HG03457 (cell line): ENCODE data around the gene NT5M.
"Not testable (repeated sequence)": the region's sequence is repeated elsewhere in the genome, so short reads cannot be mapped to it uniquely, and the experiment has no call there.

Experiments used
- ATAC-seq: cut with Tn5 transposase; IDR thresholded peaks from one replicate; pipeline ENCODE4 v1.9.1; 2021; ENCODE audit warnings: moderate number of reproducible peaks; ENCODE audit not compliant: unreplicated experiment

NT5M gene

GRCh38 chr17:17303010-17303846 is at the start of gene NT5M:
Gene NT5M (plus strand): TSS chr17:17303373. CDS start chr17:17303551, 178 bp downstream.
- peak; percentile 47 for ATAC-seq

GRCh38 chr17:17253406-17253805 is 49.8 kb upstream of the NT5M start:
- no peak for ATAC-seq

GRCh38 chr17:17254036-17254435 is 49.1 kb upstream of the NT5M start:
- no peak for ATAC-seq

GRCh38 chr17:17255689-17256088 is 47.5 kb upstream of the NT5M start:
- ATAC-seq, result not testable (repeated sequence)

- ATAC-seq, result no peak
Measured at GRCh38 chr17:17256316-17256715, 46.9 kb upstream of the NT5M start.

- no peak for ATAC-seq
Measured at GRCh38 chr17:17258011-17258410, 45.2 kb upstream of the NT5M start.

- ATAC-seq, result no peak
Measured at GRCh38 chr17:17258998-17259397, 44.2 kb upstream of the NT5M start.

- ATAC-seq, result no peak
Measured at GRCh38 chr17:17264430-17264829, 38.7 kb upstream of the NT5M start.

- ATAC-seq, result no peak
Measured at GRCh38 chr17:17269926-17270773, 33.0 kb upstream of the NT5M start.

GRCh38 chr17:17275971-17276370 is 27.2 kb upstream of the NT5M start:
- ATAC-seq, result no peak

- ATAC-seq, result not testable (repeated sequence)
Measured at GRCh38 chr17:17277431-17277830, 25.7 kb upstream of the NT5M start.

- no peak for ATAC-seq
Measured at GRCh38 chr17:17279316-17279715, 23.9 kb upstream of the NT5M start.

GRCh38 chr17:17280613-17281549 is 22.3 kb upstream of the NT5M start, which contains the start of gene COPS3:
Gene COPS3 (minus strand): TSS chr17:17281246. CDS start chr17:17281186, 60 bp downstream.
- ATAC-seq, result peak; percentile 82

GRCh38 chr17:17285951-17286350 is 17.2 kb upstream of the NT5M start:
- ATAC-seq, result no peak

- no peak for ATAC-seq
Measured at GRCh38 chr17:17289086-17289485, 14.1 kb upstream of the NT5M start.

- ATAC-seq, result no peak
Measured at GRCh38 chr17:17289701-17290100, 13.5 kb upstream of the NT5M start.

GRCh38 chr17:17295141-17295540 is 8.0 kb upstream of the NT5M start:
- no peak for ATAC-seq

GRCh38 chr17:17297217-17297616 is 6.0 kb upstream of the NT5M start:
- ATAC-seq, result no peak

- ATAC-seq, result no peak
Measured at GRCh38 chr17:17298108-17298507, 5.1 kb upstream of the NT5M start.
